ENCODE results near the gene KIFBP.

DNA sequence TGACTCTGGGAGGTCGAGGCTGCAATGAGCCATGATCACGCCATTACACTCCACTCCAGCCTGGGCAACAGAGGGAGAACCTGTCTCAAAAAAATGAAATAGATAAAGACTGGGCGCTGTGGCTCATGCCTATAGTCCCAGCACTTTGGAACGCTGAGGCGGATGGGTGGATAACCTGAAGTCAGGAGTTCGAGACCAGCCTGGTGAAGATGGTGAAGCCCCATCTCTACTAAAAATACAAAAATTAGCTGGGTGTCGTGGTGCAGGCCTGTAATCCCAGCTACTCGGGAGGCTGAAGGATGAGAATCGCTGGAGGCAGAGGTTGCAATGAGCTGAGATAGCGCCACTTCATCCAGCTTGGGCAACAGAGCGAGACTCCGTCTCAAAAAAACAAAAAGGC, 33.7 kb upstream of the KIFBP start:
- TF ChIP-seq, protein P1, sequence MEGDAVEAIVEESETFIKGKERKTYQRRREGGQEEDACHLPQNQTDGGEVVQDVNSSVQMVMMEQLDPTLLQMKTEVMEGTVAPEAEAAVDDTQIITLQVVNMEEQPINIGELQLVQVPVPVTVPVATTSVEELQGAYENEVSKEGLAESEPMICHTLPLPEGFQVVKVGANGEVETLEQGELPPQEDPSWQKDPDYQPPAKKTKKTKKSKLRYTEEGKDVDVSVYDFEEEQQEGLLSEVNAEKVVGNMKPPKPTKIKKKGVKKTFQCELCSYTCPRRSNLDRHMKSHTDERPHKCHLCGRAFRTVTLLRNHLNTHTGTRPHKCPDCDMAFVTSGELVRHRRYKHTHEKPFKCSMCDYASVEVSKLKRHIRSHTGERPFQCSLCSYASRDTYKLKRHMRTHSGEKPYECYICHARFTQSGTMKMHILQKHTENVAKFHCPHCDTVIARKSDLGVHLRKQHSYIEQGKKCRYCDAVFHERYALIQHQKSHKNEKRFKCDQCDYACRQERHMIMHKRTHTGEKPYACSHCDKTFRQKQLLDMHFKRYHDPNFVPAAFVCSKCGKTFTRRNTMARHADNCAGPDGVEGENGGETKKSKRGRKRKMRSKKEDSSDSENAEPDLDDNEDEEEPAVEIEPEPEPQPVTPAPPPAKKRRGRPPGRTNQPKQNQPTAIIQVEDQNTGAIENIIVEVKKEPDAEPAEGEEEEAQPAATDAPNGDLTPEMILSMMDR (IDR thresholded peaks at IDR 0.05) = no peak
- no peak for TF ChIP-seq POLR2A (IDR thresholded peaks at IDR 0.05)

All from uterus (tissue), 2 donors.